OCI-LY7 (cell line): ENCODE results near the gene PRPF40B.

ENCODE experiments used
- EZH2phosphoT487 ChIP-seq: fragments of 200-600 bp; sonication (generic); IDR thresholded peaks from 2 replicates; pipeline ENCODE4 v1.6.1; 2018; ENCODE audit warnings: low read depth, borderline replicate concordance, mild to moderate bottlenecking, mixed run types, antibody characterized with exemption, low read length, moderate library complexity, mixed read lengths
- TF ChIP-seq, protein P1 (sequence below): fragments of 200-600 bp; sonication (generic); conservative IDR thresholded peaks from 2 replicates; pipeline ENCODE4 v1.5.1; 2014; ENCODE audit warnings: mild to moderate bottlenecking, antibody characterized with exemption, low read length, moderate library complexity, mixed read lengths

DNA sequence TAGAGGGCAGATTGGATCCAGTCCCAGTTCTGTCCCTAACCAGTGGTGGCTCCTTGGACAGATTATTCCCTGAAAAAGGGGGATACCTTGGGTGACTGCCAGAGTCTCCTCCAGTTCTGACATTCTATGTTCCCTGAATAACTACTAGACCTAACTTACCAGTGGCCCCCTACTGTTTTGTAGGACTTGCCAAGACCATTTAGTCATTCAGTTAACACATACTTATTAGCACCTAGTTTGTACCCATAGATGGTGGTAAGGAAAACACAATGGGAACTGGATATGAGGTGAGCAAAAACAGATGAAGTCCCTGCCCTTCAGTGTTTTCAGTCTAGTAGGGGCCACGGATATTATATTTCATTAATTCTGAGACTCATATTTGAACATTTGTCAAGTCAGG is 3.5 kb downstream of the PRPF40B start:
- TF ChIP-seq, protein P1, sequence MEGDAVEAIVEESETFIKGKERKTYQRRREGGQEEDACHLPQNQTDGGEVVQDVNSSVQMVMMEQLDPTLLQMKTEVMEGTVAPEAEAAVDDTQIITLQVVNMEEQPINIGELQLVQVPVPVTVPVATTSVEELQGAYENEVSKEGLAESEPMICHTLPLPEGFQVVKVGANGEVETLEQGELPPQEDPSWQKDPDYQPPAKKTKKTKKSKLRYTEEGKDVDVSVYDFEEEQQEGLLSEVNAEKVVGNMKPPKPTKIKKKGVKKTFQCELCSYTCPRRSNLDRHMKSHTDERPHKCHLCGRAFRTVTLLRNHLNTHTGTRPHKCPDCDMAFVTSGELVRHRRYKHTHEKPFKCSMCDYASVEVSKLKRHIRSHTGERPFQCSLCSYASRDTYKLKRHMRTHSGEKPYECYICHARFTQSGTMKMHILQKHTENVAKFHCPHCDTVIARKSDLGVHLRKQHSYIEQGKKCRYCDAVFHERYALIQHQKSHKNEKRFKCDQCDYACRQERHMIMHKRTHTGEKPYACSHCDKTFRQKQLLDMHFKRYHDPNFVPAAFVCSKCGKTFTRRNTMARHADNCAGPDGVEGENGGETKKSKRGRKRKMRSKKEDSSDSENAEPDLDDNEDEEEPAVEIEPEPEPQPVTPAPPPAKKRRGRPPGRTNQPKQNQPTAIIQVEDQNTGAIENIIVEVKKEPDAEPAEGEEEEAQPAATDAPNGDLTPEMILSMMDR = no peak
- TF ChIP-seq EZH2phosphoT487 = no peak
